HepG2 (cell line): ENCODE results near the gene JAG1. TPM values are rescaled to one million over a fixed set of nuclear protein-coding genes. Genes with fewer than 3 reads are reported as not detected.

ENCODE experiments used
- CENPT ChIP-seq: sonication (generic); formaldehyde crosslinking; IDR thresholded peaks from 2 replicates; pipeline ENCODE4 v1.8.0; 2022; ENCODE audit warnings: low read depth, mild to moderate bottlenecking, moderate library complexity, missing genetic modification reagents
- ELF3 ChIP-seq: IDR thresholded peaks from 2 replicates; pipeline ENCODE4 v1.6.1; 2016; ENCODE audit warnings: missing genetic modification reagents, missing compliant biosample characterization
- FOXJ3 ChIP-seq: sonication (generic); formaldehyde crosslinking; IDR thresholded peaks from 2 replicates; pipeline ENCODE4 v1.4.0; 2020; ENCODE audit warnings: missing genetic modification reagents, mild to moderate bottlenecking, borderline replicate concordance
- KLF9 ChIP-seq: IDR thresholded peaks from 2 replicates; pipeline ENCODE4 v1.6.1; 2016; ENCODE audit warnings: low read depth
- NFKBIZ ChIP-seq: IDR thresholded peaks from 2 replicates; pipeline ENCODE4 v1.6.1; 2018; ENCODE audit warnings: missing genetic modification reagents, missing compliant biosample characterization
- POLR2AphosphoS2 ChIP-seq: IDR thresholded peaks from 2 replicates; pipeline ENCODE4 v1.6.1; 2011; ENCODE audit warnings: low read depth, low read length, improper control_type of control experiment
- ZNF17 ChIP-seq: sonication (generic); formaldehyde crosslinking; IDR thresholded peaks from 2 replicates; pipeline ENCODE4 v1.5.0; 2020; ENCODE audit warnings: mild to moderate bottlenecking, missing genetic modification reagents
- ZNF207 ChIP-seq: fragments of 450-650 bp; IDR thresholded peaks from 2 replicates; pipeline ENCODE4 v1.6.1; 2016; ENCODE audit warnings: antibody characterized with exemption, borderline replicate concordance
- ZNF562 ChIP-seq: sonication (generic); formaldehyde crosslinking; IDR thresholded peaks from 2 replicates; pipeline ENCODE4 v1.8.0; 2022; ENCODE audit warnings: missing genetic modification reagents, borderline replicate concordance
- ZNF598 ChIP-seq: sonication (generic); formaldehyde crosslinking; IDR thresholded peaks from 2 replicates; pipeline ENCODE4 v1.5.1; 2020; ENCODE audit warnings: mild to moderate bottlenecking, missing genetic modification reagents, borderline replicate concordance
- ZNF713 ChIP-seq: sonication (generic); formaldehyde crosslinking; IDR thresholded peaks from 2 replicates; pipeline ENCODE4 v1.4.0; 2020; ENCODE audit warnings: mild to moderate bottlenecking, missing genetic modification reagents
- ZNF782 ChIP-seq: sonication (generic); formaldehyde crosslinking; IDR thresholded peaks from 2 replicates; pipeline ENCODE4 v1.4.0; 2020; ENCODE audit warnings: missing genetic modification reagents, mild to moderate bottlenecking, borderline replicate concordance
- polyA plus RNA-seq, 8 experiments: library from polyadenylated mRNA; depleted of rRNA in 3 of 8; stranded (reverse) in 7 of 8; unstranded in 1 of 8; fragments of >200 nt; fragmentation: Illumina TruSeq in 4 of 8; extraction: Trizol in 4 of 8; gene quantifications; 2 replicates each; pipeline versions ENCODE4 v1.2.1 to v1.2.3, GENCODE V29; 2011 to 2016; ENCODE audit warnings: low read depth in 4 of 8, missing spikeins in 1 of 8, mixed read lengths in 1 of 8; ENCODE audit not compliant: insufficient read depth in 1 of 8
- total RNA-seq, 5 experiments: library from RNA; depleted of rRNA; stranded (reverse); fragments of >200 nt; fragmentation: Illumina TruSeq; extraction: Trizol; gene quantifications; 2 replicates each; pipeline ENCODE4 v1.2.3, GENCODE V29; 2016; ENCODE audit warnings: low read depth in 1 of 5
- TF ChIP-seq, protein P1 (sequence below): sonication (generic); formaldehyde crosslinking; conservative IDR thresholded peaks from 2 replicates; pipeline ENCODE4 v1.4.0; 2020; ENCODE audit warnings: mild to moderate bottlenecking, missing genetic modification reagents, moderate library complexity
- TF ChIP-seq, protein P2 (sequence below): fragments of 450-650 bp; IDR thresholded peaks from 2 replicates; pipeline ENCODE4 v1.6.1; 2016
- TF ChIP-seq, protein P3 (sequence below): sonication (generic); formaldehyde crosslinking; IDR thresholded peaks from 2 replicates; pipeline ENCODE4 v1.4.0; 2020; ENCODE audit warnings: missing genetic modification reagents, borderline replicate concordance
- TF ChIP-seq, protein P4 (sequence below): sonication (generic); formaldehyde crosslinking; IDR thresholded peaks from 2 replicates; pipeline ENCODE4 v1.5.0; 2020; ENCODE audit warnings: missing genetic modification reagents, mild to moderate bottlenecking, borderline replicate concordance
- TF ChIP-seq, protein P5 (sequence below): sonication (generic); formaldehyde crosslinking; IDR thresholded peaks from 2 replicates; pipeline ENCODE4 v1.5.0; 2020; ENCODE audit warnings: missing genetic modification reagents

JAG1 gene
- total and polyA plus RNA-seq, 2 of the 13 experiments (the other 11 are each of a cell fraction or from before 2014, with no cell fraction given) = 47.1 to 56.3 TPM

DNA sequence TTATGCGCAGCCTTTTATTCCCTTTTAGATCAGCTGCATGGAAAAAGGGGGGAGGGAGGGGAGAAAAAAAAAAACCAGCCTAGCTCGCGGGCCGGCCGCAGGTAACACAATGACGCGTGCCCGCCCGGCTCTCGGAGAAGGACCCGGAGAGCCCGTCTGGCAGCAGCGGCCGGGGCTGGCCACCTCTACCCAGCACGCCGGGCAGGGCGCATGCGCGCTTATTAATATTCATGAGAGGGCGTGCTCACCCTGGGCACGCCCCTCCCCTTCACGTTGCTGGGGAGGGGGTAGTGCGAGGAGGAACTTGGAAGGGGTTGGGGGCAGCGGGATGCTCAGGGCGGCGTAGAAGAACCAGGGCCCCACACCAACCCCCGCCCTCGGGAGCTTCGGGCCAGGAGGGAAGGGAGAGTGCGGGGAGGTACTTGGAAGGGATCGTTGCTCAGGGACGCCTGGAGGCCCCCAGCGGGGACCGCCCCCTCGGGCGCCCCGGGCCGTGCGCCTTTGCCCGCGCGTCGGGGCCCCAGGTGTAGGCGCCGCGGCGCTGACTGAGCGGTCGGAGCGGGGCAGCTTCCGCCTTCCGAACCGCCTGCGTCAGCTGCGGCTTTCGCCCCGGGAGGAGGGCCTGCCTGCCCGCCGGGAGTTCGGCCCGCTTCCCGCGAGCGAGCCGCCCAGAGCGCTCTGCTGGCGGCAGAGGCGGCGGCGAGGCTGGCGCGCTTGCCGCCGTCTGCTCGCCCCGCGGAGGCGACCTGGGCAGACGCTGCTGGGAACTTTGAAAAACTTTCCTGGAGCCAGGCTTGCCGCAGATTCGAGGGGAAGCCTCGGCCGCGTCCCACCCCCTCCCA, at the start of gene JAG1 (continued):
- TF ChIP-seq, protein P1, sequence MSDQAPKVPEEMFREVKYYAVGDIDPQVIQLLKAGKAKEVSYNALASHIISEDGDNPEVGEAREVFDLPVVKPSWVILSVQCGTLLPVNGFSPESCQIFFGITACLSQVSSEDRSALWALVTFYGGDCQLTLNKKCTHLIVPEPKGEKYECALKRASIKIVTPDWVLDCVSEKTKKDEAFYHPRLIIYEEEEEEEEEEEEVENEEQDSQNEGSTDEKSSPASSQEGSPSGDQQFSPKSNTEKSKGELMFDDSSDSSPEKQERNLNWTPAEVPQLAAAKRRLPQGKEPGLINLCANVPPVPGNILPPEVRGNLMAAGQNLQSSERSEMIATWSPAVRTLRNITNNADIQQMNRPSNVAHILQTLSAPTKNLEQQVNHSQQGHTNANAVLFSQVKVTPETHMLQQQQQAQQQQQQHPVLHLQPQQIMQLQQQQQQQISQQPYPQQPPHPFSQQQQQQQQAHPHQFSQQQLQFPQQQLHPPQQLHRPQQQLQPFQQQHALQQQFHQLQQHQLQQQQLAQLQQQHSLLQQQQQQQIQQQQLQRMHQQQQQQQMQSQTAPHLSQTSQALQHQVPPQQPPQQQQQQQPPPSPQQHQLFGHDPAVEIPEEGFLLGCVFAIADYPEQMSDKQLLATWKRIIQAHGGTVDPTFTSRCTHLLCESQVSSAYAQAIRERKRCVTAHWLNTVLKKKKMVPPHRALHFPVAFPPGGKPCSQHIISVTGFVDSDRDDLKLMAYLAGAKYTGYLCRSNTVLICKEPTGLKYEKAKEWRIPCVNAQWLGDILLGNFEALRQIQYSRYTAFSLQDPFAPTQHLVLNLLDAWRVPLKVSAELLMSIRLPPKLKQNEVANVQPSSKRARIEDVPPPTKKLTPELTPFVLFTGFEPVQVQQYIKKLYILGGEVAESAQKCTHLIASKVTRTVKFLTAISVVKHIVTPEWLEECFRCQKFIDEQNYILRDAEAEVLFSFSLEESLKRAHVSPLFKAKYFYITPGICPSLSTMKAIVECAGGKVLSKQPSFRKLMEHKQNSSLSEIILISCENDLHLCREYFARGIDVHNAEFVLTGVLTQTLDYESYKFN (CRISPR knock-in tag) = peak; percentile 56
- TF ChIP-seq, protein P2, sequence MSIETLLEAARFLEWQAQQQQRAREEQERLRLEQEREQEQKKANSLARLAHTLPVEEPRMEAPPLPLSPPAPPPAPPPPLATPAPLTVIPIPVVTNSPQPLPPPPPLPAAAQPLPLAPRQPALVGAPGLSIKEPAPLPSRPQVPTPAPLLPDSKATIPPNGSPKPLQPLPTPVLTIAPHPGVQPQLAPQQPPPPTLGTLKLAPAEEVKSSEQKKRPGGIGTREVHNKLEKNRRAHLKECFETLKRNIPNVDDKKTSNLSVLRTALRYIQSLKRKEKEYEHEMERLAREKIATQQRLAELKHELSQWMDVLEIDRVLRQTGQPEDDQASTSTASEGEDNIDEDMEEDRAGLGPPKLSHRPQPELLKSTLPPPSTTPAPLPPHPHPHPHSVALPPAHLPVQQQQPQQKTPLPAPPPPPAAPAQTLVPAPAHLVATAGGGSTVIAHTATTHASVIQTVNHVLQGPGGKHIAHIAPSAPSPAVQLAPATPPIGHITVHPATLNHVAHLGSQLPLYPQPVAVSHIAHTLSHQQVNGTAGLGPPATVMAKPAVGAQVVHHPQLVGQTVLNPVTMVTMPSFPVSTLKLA = peak; percentile 71
- TF ChIP-seq KLF9 (CRISPR knock-in tag) = no peak; the same call in 1 of the 2 replicates
- TF ChIP-seq POLR2AphosphoS2 = peak; percentile 83
- TF ChIP-seq, protein P3, sequence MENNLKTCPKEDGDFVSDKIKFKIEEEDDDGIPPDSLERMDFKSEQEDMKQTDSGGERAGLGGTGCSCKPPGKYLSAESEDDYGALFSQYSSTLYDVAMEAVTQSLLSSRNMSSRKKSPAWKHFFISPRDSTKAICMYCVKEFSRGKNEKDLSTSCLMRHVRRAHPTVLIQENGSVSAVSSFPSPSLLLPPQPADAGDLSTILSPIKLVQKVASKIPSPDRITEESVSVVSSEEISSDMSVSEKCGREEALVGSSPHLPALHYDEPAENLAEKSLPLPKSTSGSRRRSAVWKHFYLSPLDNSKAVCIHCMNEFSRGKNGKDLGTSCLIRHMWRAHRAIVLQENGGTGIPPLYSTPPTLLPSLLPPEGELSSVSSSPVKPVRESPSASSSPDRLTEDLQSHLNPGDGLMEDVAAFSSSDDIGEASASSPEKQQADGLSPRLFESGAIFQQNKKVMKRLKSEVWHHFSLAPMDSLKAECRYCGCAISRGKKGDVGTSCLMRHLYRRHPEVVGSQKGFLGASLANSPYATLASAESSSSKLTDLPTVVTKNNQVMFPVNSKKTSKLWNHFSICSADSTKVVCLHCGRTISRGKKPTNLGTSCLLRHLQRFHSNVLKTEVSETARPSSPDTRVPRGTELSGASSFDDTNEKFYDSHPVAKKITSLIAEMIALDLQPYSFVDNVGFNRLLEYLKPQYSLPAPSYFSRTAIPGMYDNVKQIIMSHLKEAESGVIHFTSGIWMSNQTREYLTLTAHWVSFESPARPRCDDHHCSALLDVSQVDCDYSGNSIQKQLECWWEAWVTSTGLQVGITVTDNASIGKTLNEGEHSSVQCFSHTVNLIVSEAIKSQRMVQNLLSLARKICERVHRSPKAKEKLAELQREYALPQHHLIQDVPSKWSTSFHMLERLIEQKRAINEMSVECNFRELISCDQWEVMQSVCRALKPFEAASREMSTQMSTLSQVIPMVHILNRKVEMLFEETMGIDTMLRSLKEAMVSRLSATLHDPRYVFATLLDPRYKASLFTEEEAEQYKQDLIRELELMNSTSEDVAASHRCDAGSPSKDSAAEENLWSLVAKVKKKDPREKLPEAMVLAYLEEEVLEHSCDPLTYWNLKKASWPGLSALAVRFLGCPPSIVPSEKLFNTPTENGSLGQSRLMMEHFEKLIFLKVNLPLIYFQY (CRISPR knock-in tag) = peak; percentile 40
- TF ChIP-seq, protein P4, sequence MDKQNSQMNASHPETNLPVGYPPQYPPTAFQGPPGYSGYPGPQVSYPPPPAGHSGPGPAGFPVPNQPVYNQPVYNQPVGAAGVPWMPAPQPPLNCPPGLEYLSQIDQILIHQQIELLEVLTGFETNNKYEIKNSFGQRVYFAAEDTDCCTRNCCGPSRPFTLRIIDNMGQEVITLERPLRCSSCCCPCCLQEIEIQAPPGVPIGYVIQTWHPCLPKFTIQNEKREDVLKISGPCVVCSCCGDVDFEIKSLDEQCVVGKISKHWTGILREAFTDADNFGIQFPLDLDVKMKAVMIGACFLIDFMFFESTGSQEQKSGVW = no peak
- TF ChIP-seq ZNF17 = 0 out of 2 replicates have a peak, but pooled peaks have one; percentile 54
- TF ChIP-seq ELF3 (CRISPR knock-in tag) = peak; percentile 90
- no peak for TF ChIP-seq CENPT (CRISPR knock-in tag)
- peak; percentile 82 for TF ChIP-seq ZNF782
- no peak; the same call in 1 of the 2 replicates for TF ChIP-seq ZNF598 (CRISPR knock-in tag)
- no peak for TF ChIP-seq ZNF562 (CRISPR knock-in tag)
- peak; percentile 12; the same call in 1 of the 2 replicates for TF ChIP-seq ZNF713 (CRISPR knock-in tag)
- peak; percentile 46; the same call in 1 of the 2 replicates for TF ChIP-seq NFKBIZ (CRISPR knock-in tag)
- peak; percentile 79; the same call in 1 of the 2 replicates for TF ChIP-seq FOXJ3 (CRISPR knock-in tag)
- TF ChIP-seq ZNF207 = no peak
- TF ChIP-seq, protein P5, sequence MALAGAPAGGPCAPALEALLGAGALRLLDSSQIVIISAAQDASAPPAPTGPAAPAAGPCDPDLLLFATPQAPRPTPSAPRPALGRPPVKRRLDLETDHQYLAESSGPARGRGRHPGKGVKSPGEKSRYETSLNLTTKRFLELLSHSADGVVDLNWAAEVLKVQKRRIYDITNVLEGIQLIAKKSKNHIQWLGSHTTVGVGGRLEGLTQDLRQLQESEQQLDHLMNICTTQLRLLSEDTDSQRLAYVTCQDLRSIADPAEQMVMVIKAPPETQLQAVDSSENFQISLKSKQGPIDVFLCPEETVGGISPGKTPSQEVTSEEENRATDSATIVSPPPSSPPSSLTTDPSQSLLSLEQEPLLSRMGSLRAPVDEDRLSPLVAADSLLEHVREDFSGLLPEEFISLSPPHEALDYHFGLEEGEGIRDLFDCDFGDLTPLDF (CRISPR knock-in tag) = peak; percentile 70; the same call in 1 of the 2 replicates
